SK-N-SH treated with all-trans-retinoic acid at 6 μM for 48 hours (cell line): ENCODE measurements around the gene TACR1.

Experiments used
- ATAC-seq: fragments of 200-7000 bp; cut with Tn5 transposase; 3 replicates; pipeline ENCODE4 v1.9.1; 2020; ENCODE audit warnings: mild to moderate bottlenecking, moderate library complexity
- BACH2 ChIP-seq: fragments of 250-450 bp; sonication (Bioruptor Pico); IDR thresholded peaks from 2 replicates; pipeline ENCODE4 v1.9.0; 2021; ENCODE audit warnings: mild to moderate bottlenecking, borderline replicate concordance
- CSDC2 ChIP-seq: fragments of 250-450 bp; sonication (Bioruptor Pico); IDR thresholded peaks from 2 replicates; pipeline ENCODE4 v1.5.0; 2020; ENCODE audit warnings: mild to moderate bottlenecking, moderate library complexity
- ESRRG ChIP-seq: fragments of 250-450 bp; sonication (Bioruptor Pico); IDR thresholded peaks from 2 replicates; pipeline ENCODE4 v1.6.1; 2021; ENCODE audit warnings: mild to moderate bottlenecking
- GLIS3 ChIP-seq: fragments of 250-450 bp; sonication (Bioruptor Pico); IDR thresholded peaks from 2 replicates; pipeline ENCODE4 v1.5.0; 2020; ENCODE audit warnings: mild to moderate bottlenecking, moderate library complexity
- ISL1 ChIP-seq: fragments of 250-450 bp; sonication (Bioruptor Pico); IDR thresholded peaks from 2 replicates; pipeline ENCODE4 v2.1.2; 2022; ENCODE audit warnings: mild to moderate bottlenecking, moderate library complexity
- PPARA ChIP-seq: fragments of 250-450 bp; sonication (Bioruptor Pico); IDR thresholded peaks from 2 replicates; pipeline ENCODE4 v1.5.0; 2020; ENCODE audit warnings: mild to moderate bottlenecking, borderline replicate concordance
- RARB ChIP-seq: fragments of 250-450 bp; sonication (Bioruptor Pico); IDR thresholded peaks from 2 replicates; pipeline ENCODE4 v1.8.0; 2021; ENCODE audit warnings: mild to moderate bottlenecking, moderate library complexity
- SNAI2 ChIP-seq: fragments of 250-450 bp; sonication (Bioruptor Pico); IDR thresholded peaks from 2 replicates; pipeline ENCODE4 v1.5.0; 2020; ENCODE audit warnings: mild to moderate bottlenecking, moderate library complexity
- TCF4 ChIP-seq: fragments of 250-450 bp; sonication (Bioruptor Pico); IDR thresholded peaks from 2 replicates; pipeline ENCODE4 v1.8.0; 2021; ENCODE audit warnings: mild to moderate bottlenecking, moderate library complexity, borderline replicate concordance
- ZC3H10 ChIP-seq: fragments of 250-450 bp; sonication (Bioruptor Pico); IDR thresholded peaks from 2 replicates; pipeline ENCODE4 v1.5.1; 2021; ENCODE audit warnings: mild to moderate bottlenecking, moderate library complexity
- ZFP3 ChIP-seq: fragments of 250-450 bp; sonication (Bioruptor Pico); IDR thresholded peaks from 2 replicates; pipeline ENCODE4 v1.5.0; 2020; ENCODE audit warnings: mild to moderate bottlenecking, moderate library complexity
- ZFP30 ChIP-seq: fragments of 450-650 bp; formaldehyde crosslinking; IDR thresholded peaks from 2 replicates; pipeline ENCODE4 v1.5.0; 2022; ENCODE audit warnings: mild to moderate bottlenecking, moderate library complexity
- ZNF565 ChIP-seq: fragments of 450-650 bp; formaldehyde crosslinking; conservative IDR thresholded peaks from 2 replicates; pipeline ENCODE4 v1.5.0; 2020; ENCODE audit warnings: low read depth, mild to moderate bottlenecking, moderate library complexity
- ZNF70 ChIP-seq: fragments of 450-650 bp; formaldehyde crosslinking; IDR thresholded peaks from 2 replicates; pipeline ENCODE4 v1.5.0; 2020; ENCODE audit warnings: mild to moderate bottlenecking, moderate library complexity
- ZNF8 ChIP-seq: fragments of 450-650 bp; formaldehyde crosslinking; IDR thresholded peaks from 2 replicates; pipeline ENCODE4 v1.5.0; 2020; ENCODE audit warnings: mild to moderate bottlenecking, moderate library complexity
- TF ChIP-seq, protein P1 (sequence below): fragments of 250-450 bp; sonication (Bioruptor Pico); IDR thresholded peaks from 2 replicates; pipeline ENCODE4 v1.8.0; 2021; ENCODE audit warnings: low read depth, mild to moderate bottlenecking, moderate library complexity, borderline replicate concordance
- TF ChIP-seq, protein P2 (sequence below): fragments of 250-450 bp; sonication (Bioruptor Pico); IDR thresholded peaks from 2 replicates; pipeline ENCODE4 v1.5.1; 2021; ENCODE audit warnings: mild to moderate bottlenecking, moderate library complexity
- TF ChIP-seq, protein P3 (sequence below): fragments of 250-450 bp; sonication (Bioruptor Pico); IDR thresholded peaks from 2 replicates; pipeline ENCODE4 v1.8.0; 2020; ENCODE audit warnings: mild to moderate bottlenecking, moderate library complexity, borderline replicate concordance
- TF ChIP-seq, protein P4 (sequence below): fragments of 250-450 bp; sonication (Bioruptor Pico); IDR thresholded peaks from 2 replicates; pipeline ENCODE4 v1.5.0; 2020; ENCODE audit warnings: mild to moderate bottlenecking, moderate library complexity
- TF ChIP-seq, protein P5 (sequence below): fragments of 250-450 bp; sonication (Bioruptor Pico); IDR thresholded peaks from 2 replicates; pipeline ENCODE4 v1.5.1; 2020; ENCODE audit warnings: low read depth, mild to moderate bottlenecking, moderate library complexity

TACR1 gene

DNA sequence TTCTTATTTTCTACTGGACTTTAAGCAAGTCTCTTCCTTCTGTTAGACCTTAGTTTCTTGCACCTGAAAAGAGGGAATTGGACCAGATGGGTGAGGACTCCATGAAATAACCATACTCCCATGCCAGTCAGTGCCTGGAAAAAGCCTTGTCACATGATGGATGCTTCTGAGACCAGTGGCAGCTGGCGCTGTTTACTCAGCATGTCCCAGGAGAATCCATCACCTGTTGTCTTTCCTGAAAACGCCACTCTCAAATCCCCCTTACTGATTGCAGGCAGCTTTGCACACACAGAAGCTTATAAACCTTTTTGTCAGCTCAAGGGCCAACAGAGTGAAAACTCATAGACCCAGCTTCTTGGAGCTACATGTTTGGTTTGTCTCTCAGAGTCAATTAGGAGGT is 123.2 kb downstream of the TACR1 start:
- TF ChIP-seq, protein P1, sequence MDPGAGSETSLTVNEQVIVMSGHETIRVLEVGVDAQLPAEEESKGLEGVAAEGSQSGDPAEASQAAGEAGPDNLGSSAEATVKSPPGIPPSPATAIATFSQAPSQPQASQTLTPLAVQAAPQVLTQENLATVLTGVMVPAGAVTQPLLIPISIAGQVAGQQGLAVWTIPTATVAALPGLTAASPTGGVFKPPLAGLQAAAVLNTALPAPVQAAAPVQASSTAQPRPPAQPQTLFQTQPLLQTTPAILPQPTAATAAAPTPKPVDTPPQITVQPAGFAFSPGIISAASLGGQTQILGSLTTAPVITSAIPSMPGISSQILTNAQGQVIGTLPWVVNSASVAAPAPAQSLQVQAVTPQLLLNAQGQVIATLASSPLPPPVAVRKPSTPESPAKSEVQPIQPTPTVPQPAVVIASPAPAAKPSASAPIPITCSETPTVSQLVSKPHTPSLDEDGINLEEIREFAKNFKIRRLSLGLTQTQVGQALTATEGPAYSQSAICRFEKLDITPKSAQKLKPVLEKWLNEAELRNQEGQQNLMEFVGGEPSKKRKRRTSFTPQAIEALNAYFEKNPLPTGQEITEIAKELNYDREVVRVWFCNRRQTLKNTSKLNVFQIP (CRISPR knock-in tag) = no peak
- TF ChIP-seq ZNF565 (CRISPR knock-in tag) (no peak), ISL1 (CRISPR knock-in tag) (no peak)
- TF ChIP-seq, protein P2, sequence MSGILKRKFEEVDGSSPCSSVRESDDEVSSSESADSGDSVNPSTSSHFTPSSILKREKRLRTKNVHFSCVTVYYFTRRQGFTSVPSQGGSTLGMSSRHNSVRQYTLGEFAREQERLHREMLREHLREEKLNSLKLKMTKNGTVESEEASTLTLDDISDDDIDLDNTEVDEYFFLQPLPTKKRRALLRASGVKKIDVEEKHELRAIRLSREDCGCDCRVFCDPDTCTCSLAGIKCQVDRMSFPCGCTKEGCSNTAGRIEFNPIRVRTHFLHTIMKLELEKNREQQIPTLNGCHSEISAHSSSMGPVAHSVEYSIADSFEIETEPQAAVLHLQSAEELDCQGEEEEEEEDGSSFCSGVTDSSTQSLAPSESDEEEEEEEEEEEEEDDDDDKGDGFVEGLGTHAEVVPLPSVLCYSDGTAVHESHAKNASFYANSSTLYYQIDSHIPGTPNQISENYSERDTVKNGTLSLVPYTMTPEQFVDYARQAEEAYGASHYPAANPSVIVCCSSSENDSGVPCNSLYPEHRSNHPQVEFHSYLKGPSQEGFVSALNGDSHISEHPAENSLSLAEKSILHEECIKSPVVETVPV = no peak
- TF ChIP-seq, protein P3, sequence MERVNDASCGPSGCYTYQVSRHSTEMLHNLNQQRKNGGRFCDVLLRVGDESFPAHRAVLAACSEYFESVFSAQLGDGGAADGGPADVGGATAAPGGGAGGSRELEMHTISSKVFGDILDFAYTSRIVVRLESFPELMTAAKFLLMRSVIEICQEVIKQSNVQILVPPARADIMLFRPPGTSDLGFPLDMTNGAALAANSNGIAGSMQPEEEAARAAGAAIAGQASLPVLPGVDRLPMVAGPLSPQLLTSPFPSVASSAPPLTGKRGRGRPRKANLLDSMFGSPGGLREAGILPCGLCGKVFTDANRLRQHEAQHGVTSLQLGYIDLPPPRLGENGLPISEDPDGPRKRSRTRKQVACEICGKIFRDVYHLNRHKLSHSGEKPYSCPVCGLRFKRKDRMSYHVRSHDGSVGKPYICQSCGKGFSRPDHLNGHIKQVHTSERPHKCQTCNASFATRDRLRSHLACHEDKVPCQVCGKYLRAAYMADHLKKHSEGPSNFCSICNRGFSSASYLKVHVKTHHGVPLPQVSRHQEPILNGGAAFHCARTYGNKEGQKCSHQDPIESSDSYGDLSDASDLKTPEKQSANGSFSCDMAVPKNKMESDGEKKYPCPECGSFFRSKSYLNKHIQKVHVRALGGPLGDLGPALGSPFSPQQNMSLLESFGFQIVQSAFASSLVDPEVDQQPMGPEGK = no peak
- no peak for ATAC-seq

DNA sequence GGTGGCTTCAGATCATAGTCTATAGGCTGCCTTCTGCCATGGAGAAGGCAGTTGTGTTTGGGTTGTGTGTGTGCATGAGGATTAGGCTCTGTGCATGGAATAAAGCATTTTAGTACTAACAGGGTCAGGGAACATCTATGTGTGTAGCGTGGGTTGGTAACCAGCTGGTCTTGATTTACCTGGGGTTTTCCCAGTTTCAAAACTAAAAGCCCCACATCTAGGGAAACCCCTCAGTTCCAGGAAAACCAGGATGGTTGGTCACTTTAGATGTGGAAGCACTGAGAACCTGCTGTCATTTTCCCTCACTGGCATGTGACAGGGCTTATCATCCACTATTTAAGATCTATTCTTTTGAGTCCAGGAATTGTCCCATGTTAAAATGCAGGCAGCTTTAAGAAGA is 124.6 kb downstream of the TACR1 start:
- TF ChIP-seq ZNF8 = no peak
- no peak for TF ChIP-seq ESRRG
- TF ChIP-seq CSDC2 = no peak
- no peak for TF ChIP-seq BACH2 (CRISPR knock-in tag)
- TF ChIP-seq, protein P4, sequence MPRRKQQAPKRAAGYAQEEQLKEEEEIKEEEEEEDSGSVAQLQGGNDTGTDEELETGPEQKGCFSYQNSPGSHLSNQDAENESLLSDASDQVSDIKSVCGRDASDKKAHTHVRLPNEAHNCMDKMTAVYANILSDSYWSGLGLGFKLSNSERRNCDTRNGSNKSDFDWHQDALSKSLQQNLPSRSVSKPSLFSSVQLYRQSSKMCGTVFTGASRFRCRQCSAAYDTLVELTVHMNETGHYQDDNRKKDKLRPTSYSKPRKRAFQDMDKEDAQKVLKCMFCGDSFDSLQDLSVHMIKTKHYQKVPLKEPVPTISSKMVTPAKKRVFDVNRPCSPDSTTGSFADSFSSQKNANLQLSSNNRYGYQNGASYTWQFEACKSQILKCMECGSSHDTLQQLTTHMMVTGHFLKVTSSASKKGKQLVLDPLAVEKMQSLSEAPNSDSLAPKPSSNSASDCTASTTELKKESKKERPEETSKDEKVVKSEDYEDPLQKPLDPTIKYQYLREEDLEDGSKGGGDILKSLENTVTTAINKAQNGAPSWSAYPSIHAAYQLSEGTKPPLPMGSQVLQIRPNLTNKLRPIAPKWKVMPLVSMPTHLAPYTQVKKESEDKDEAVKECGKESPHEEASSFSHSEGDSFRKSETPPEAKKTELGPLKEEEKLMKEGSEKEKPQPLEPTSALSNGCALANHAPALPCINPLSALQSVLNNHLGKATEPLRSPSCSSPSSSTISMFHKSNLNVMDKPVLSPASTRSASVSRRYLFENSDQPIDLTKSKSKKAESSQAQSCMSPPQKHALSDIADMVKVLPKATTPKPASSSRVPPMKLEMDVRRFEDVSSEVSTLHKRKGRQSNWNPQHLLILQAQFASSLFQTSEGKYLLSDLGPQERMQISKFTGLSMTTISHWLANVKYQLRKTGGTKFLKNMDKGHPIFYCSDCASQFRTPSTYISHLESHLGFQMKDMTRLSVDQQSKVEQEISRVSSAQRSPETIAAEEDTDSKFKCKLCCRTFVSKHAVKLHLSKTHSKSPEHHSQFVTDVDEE = no peak
- no peak for TF ChIP-seq ZNF565 (CRISPR knock-in tag)
- no peak for TF ChIP-seq PPARA (CRISPR knock-in tag)
- no peak for TF ChIP-seq GLIS3 (CRISPR knock-in tag)
- TF ChIP-seq, protein P1 (CRISPR knock-in tag) = no peak
- no peak for TF ChIP-seq ZNF70 (CRISPR knock-in tag)
- no peak for TF ChIP-seq ZFP30
- TF ChIP-seq, protein P5, sequence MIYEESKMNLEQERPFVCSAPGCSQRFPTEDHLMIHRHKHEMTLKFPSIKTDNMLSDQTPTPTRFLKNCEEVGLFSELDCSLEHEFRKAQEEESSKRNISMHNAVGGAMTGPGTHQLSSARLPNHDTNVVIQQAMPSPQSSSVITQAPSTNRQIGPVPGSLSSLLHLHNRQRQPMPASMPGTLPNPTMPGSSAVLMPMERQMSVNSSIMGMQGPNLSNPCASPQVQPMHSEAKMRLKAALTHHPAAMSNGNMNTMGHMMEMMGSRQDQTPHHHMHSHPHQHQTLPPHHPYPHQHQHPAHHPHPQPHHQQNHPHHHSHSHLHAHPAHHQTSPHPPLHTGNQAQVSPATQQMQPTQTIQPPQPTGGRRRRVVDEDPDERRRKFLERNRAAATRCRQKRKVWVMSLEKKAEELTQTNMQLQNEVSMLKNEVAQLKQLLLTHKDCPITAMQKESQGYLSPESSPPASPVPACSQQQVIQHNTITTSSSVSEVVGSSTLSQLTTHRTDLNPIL (CRISPR knock-in tag) = no peak
- TF ChIP-seq, protein P2 = no peak
- TF ChIP-seq, protein P3 = no peak
- no peak for TF ChIP-seq ZFP3
- no peak for TF ChIP-seq ZC3H10 (CRISPR knock-in tag)
- TF ChIP-seq SNAI2 (CRISPR knock-in tag) = no peak
- TF ChIP-seq RARB (CRISPR knock-in tag) = no peak
- TF ChIP-seq TCF4 = no peak
- no peak for ATAC-seq
